ENCODE data around the gene FBXO15.

Gene FBXO15

DNA sequence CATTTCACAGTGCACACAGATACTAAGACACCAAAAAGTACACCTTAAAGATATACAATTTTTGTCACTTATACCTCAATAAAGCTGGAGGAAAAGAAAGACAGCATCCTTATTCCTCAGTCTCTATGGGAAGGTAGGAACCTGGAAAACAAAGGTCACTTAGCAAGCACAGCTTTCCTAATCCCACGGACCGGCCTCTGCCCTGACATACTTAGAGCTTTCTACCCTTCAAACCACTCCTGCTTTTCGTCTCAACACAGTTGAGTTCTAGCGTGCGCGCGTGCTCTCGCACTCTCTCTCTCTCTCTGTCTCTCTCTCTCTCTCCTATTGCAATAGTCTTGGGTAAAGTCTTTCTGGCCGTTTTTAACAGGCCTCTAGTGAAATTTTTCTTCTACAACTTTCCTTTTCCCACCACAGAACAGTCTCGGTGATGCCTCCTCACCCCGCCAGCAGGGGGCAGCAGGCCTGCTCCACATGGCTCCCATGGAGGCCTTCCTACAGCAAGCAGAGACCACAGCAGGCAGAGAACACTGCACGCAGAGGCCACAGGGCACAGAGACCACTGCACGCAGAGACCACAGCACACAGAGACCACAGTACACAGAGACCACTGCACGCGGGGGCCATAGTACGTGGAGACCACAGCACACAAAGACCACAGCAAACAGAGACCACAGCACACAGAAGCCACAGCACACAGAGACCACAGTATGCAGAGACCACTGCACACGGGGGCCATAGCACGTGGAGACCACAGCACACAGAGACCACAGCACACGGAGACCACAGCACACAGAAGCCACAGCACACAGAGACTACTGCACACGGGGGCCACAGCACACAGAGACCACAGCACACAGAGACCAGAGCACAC lies 106.9 kb downstream of the FBXO15 start:
- no peak for DNase-seq

DNA sequence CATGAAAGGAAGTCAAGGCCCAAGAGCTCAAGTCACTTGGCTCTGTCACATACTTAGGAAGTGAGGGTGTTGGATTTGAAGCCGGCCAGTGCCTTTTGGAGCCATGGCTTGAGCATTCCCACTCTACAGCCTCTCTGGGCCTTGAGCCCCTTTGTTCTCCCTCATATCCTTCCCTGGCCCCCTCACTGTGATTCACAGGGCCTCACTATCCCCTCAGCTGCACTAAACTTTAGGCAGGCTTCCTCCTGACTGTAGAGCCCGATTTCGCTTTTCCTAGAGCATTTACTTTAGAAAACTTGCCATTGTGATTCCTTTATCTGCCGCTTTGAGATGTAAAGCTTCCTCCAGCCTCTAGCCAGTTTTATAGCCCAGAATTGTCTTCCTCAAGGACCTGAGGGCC lies 107.6 kb downstream of the FBXO15 start:
- DNase-seq = no peak

DNA sequence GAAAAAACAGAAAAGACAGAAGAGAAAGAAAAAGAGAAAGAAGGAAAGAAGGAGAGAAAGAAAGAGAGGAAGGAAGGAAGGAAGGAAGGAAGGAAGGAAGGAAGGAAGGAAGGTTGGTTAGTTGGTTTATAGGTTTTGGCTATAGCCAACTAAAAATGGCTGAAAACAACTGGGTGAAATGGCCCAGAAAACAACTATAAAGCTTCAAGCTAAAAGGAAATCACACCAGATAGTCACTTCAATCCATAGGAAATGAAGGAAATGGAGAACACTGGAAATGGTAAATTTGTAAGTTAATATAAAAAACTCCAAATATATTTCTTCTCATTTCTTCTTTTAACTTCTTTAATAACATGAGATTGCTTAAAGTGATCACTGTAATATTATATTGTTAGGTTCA lies 118.5 kb downstream of the FBXO15 start:
- no peak for DNase-seq

All from cerebellar nuclear complex (tissue), 1 donor.